DMS 273 (cell line): ENCODE data around the gene SHISAL2A.
"Not testable (repeated sequence)": the region's sequence is repeated elsewhere in the genome, so short reads cannot be mapped to it uniquely, and the experiment has no call there.

Experiments
- DNase-seq: peaks from one replicate; lab custom pipeline; 2025; ENCODE audit not compliant: unreplicated experiment; lab: John Stamatoyannopoulos, UW

Gene SHISAL2A

DNA sequence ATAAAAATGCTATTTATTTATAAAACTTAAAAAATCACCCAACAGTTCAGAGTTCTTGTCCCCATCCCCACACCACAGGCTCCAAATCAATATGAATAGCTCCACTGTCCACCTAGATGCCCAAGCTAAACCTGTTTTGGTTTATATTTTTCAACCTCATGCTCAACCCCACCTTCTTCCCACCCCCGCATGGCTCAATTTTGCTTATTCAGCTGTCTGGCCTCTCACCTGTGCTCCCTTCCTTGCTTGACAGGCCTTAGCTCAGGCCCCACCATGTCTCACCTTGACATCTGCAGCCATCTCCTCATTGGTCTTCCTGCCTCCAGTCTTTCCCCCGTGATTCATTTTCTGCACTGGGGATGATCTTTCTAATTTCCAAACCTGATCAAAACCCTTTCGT is 47.4 kb downstream of the SHISAL2A start:
- DNase-seq = no peak

- DNase-seq = no peak
These were observed 48.2 kb downstream of the SHISAL2A start for GRCh38 chr1:52681136-52681535.

DNA sequence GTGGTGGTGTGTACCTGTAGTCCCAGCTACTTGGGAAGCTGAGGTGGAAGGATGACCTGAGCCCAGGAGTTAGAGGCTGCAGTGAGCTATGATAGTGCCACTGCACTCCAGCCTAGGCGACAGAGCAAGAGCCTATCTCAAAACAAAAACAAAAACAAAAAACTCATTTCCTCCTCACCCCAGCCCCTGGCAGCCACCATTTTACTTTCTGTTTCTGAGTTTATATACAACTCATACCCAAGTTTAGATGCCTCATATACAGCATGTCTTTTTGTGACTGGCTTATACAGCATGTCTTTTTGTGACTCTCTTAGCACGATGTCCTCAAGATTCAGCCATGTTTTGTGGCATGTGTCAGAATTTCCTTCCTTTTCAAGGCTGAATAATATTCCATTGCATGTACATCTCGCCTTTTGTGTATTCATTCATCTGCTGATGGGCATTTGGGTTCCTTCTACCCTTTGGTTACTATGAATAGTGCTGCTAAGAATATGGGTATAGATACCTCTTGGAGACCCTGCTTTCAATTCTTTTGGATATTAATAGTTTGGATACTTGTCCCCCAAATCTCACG is 50.5 kb downstream of the SHISAL2A start:
- DNase-seq = no peak

DNA sequence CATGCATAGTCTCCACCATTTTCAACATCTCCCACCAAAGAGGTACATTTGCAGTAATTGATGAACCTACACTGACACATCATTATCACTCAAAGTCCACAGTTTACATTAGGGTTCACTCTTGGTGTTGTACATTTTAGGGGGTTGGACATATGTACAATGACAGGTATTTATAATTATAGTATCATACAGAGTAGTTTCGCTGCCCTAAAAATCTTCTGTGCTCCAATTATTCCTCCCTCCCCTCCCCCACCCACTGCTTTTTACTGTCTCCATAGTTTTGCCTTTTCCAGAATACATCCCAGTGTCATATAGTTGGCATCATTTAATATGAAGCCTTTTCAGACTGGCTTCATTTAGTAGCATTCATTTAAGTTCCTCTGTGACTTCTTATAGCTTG is 51.6 kb downstream of the SHISAL2A start:
- no peak for DNase-seq

DNA sequence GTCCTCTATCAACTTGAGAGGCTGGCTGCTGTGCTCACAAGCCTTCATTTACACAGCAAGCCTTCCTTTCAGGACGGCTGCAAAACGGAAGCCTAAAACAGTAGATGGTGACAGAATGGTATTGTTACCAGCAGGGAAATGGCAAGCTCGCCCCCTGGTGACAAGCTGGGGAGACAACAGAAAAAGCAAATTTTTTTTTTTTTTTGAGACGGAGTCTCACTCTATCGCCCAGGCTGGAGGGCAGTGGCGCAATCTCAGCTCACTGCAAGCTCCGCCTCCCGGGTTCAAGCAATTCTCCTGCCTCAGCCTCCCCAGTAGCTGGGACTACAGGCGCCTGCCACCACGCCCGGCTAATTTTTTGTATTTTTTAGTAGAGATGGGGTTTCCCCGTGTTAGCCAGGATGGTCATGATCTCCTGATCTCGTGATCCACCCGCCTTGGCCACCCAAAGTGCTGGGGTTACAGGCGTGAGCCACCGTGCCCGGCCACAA is 53.3 kb downstream of the SHISAL2A start:
- peak; percentile 74 for DNase-seq

DNA sequence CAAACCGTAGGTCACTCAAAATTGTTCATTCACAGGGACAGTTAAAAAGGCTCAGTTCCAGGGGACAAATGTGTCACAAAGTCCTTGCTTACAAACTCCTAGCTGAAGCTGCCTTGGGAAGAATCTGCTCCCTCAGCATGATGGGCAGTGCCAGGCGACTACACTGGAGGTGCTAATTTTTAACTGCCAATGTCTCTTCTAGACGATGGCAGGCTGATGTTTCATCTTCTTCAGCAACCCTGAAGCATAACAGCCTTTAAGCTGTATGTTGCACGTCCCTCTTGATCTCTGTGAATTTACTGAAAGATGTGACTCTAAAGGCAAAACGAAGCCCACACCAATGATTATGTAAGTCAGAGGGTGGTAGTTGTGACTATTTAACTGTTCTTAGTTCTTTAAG is 53.9 kb downstream of the SHISAL2A start:
- DNase-seq = no peak

DNA sequence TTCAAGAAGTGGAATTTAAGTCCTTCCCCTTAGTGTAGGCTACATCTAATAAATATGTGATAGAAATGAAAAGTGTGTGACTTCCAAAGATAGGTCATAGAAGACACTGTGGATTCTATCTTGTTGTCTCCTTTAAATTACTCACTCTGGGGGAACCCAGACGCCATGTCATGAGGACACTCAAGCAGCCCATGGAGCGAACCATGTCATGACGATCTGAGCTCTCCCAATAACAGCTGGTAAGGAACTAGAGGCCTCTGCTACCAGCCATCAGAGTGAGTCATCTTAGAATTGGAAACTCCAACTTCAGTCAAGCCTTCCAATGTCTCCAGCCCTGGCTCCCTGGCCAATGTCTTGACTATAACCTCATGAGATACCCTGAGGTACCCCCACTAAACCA is 58.9 kb downstream of the SHISAL2A start:
- no peak for DNase-seq

DNA sequence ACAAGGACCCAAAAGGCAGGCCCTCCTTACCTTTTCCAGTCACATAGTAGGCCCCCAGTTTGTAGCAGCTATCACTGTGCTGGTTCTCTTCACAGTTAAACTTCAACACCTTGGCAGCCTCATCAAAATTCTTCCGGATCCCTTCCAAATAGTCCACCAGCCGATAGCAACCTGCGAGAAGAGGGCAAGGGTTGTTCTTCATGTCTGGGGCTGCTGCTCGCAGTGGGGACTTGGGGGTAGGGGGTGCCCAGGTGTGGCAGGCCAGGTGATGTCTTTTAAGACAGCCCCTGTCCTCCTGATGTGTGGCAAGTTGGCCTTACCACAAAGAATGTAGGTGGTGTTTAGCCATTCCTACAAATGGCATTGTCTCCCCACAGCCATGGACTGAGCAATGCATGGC is 59.7 kb downstream of the SHISAL2A start:
- DNase-seq = no peak

DNA sequence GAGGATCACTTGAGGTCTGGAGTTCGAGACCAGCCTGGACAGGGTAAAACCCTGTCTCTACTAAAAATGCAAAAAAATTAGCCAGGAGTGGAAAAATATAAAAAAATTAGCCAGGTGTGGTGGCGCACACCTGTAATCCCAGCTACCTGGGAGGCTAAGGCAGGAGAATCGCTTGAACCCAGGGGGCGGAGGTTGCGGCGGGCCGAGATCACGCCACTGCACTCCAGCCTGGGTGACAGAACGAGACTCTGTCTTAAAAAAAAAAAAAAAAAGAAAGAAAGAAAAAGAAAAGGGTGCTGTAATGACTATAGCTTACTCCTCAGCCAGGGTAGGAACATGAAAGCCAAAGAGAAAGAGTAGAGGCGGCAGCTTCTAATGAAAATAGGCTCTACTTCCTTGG is 60.4 kb downstream of the SHISAL2A start:
- not testable (repeated sequence) for DNase-seq

GRCh38 chr1:52693843-52694242 is 60.9 kb downstream of the SHISAL2A start:
- DNase-seq = no peak

GRCh38 chr1:52695627-52696026 is 62.7 kb downstream of the SHISAL2A start:
- no peak for DNase-seq

DNA sequence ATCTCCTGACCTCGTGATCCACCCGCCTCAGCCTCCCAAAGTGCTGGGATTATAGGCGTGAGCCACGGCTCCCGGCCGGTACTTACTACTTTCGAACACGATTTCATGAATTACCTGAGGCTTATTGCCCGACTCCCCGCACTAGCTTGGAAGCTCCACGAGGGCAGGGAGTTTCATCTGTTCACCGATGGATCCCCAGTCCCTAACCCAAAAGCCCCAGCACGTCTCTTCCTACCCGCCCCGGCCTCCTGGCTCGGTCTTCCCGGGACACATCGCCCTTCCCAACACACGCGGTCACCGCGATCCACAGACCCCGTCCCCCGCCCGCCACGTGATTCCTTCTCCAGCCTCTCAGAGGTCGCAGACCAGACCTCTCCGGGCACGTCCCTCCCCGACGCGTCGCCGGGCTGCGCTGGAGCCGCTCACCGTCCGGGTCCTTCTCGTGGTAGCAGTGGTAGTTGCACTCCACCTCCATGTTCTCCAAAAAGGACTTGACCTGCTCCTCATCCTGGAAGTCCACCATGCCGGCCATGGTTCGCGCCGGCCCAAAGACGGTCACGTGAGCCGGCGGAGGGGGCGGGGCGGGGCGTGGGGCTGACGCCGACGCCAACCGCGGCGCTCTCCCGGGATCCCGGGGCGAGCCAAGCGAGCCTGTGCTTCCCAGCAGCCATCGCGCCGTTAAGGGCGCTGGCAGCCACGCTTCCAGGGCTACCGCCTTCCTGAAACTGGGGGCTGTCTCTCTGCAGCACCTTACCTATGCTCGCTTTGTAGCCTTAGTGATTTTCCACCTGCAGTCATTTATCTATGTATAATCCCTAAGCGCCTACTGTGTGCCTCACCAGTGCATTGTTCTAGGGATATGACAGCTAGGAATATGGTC is 65.1 kb downstream of the SHISAL2A start, which contains the start of gene COA7:
TSS of gene COA7 (minus strand) at position 553 of the 880 bp plus-strand sequence. CDS start at position 532, 21 bp downstream.
- peak; percentile 93 for DNase-seq

DNA sequence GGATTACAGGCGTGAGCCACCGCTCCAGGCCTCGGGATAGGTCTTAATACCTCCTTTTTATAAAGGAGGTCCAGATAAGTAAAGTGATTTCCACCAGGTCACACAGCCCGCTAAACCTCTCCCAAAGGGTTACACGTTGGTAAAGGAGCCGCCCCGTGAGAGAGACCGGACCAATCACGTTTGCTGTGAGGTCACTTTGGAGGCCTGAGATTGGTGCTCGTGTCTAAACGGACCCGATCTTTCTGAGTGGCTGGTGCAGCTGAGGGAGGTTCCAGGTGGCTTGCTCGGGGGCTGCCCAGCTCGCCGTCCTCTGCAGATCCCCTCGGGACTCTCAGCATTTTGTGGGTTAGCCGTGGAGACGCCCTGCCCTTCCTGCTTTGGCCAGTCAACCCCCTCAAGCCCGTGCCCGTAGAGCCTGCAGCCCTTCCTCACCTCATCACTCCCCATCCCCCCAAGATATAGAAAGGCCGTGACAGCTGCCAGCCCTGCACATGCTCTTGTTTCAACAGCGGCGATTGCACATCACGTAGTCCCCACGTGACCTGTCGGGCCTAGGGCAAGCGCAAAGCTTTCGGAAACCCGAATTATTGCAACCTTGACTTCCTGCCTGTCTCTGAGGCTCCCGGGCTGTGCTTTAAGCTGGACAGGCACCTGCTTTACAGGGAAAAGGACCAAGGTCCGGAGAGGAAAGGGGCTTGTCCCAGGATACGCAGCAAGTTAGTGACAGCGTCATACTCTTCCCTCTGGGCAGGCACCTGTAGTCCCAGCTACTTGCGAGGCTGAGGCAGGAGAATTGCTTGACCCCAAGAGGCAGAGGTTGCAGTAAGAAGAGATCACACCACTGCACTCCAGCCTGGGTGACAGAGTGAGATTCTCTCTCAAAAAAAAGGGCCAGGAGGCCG is 70.2 kb downstream of the SHISAL2A start:
- no peak for DNase-seq

- DNase-seq = no peak
These were observed 73.2 kb downstream of the SHISAL2A start for GRCh38 chr1:52706136-52706670.
